NCI-H82 (cell line): ENCODE results near the gene SOWAHB.
A peak's percentile ranks its signal among the peaks of the same experiment; 100 is the strongest.

Source experiments
- DNase-seq: peaks from one replicate; lab custom pipeline; 2025; lab: John Stamatoyannopoulos, UW

Gene SOWAHB

GRCh38 chr4:76897536-76898384, at the start of gene SOWAHB:
TSS of gene SOWAHB (minus strand) at chr4:76898144. CDS start at chr4:76897849, 295 bp downstream.
- peak; percentile 17 for DNase-seq

- no peak for DNase-seq
Observed at GRCh38 chr4:76947369-76947768, 49.4 kb upstream of the SOWAHB start.

GRCh38 chr4:76943790-76944189, 45.8 kb upstream of the SOWAHB start:
- DNase-seq, result no peak

GRCh38 chr4:76943129-76943620, 45.2 kb upstream of the SOWAHB start:
- DNase-seq, result no peak

- no peak for DNase-seq
Observed at GRCh38 chr4:76939184-76939583, 41.2 kb upstream of the SOWAHB start.

GRCh38 chr4:76931576-76932276, 33.8 kb upstream of the SOWAHB start:
- DNase-seq, result no peak

- no peak for DNase-seq
Observed at GRCh38 chr4:76931087-76931486, 33.1 kb upstream of the SOWAHB start.

GRCh38 chr4:76930685-76931084, 32.7 kb upstream of the SOWAHB start:
- no peak for DNase-seq

GRCh38 chr4:76926841-76927240, 28.9 kb upstream of the SOWAHB start:
- DNase-seq, result no peak

GRCh38 chr4:76923619-76924357, 25.8 kb upstream of the SOWAHB start:
- DNase-seq, result no peak

GRCh38 chr4:76920715-76921114, 22.8 kb upstream of the SOWAHB start:
- DNase-seq, result no peak

GRCh38 chr4:76909711-76910110, 11.8 kb upstream of the SOWAHB start:
- no peak for DNase-seq

GRCh38 chr4:76905521-76905920, 7.6 kb upstream of the SOWAHB start:
- DNase-seq, result no peak

- DNase-seq, result no peak
Observed at GRCh38 chr4:76904646-76905190, 6.8 kb upstream of the SOWAHB start.

- DNase-seq, result no peak
Observed at GRCh38 chr4:76902233-76902890, 4.4 kb upstream of the SOWAHB start.

GRCh38 chr4:76898949-76899645, 1.2 kb upstream of the SOWAHB start:
- DNase-seq, result no peak

- DNase-seq, result no peak
Observed at GRCh38 chr4:76898385-76898692, 395 bp upstream of the SOWAHB start.

GRCh38 chr4:76896614-76897535, 1.1 kb downstream of the SOWAHB start:
- DNase-seq, result peak; percentile 20

- DNase-seq, result no peak
Observed at GRCh38 chr4:76896048-76896447, 1.9 kb downstream of the SOWAHB start.

- no peak for DNase-seq
Observed at GRCh38 chr4:76895619-76896018, 2.3 kb downstream of the SOWAHB start.
